Measurements from ENCODE around the gene LRRC56. TPM values are rescaled to one million over a fixed set of nuclear protein-coding genes. Genes with fewer than 3 reads are reported as not detected.

The LRRC56 gene
- total and polyA plus RNA-seq, 2 of the 13 experiments (the other 11 are each of a cell fraction or from before 2014, with no cell fraction given), result 0.11 to 0.29 TPM

DNA sequence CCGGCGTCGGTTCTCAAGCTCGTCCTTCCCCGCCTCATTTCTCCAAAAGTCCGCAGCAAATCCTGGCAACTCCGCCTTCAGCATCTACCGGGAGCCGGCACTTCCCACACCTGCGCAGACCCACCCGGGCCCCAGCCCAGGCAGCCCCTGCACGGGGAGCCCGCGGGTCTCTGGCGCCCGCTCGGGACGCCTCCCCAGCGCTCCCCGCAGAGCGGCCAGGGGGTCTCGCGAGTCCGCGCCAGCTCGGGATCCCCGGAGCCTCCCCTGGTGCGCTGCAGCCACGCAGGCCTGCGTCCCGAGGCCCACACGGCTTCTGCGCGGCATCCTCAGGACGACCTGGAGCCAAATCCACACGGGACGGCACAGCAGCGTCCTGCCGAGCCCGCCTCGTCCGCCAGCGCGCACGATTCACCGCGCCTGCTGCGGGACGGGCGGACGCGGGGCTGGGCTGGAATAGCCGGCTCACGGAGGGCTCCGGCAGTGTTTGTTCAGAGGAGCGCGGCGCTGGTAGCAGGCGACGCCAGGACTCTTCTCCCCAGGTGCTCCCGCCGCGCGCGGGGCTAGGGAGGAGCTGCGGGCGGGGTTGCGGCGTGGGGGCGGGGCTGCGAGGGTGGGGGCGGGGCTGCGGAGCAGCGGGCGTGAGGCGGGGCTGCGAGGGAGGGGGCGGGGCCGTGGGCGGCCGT, 38.1 kb downstream of the LRRC56 start (continued):
- TF ChIP-seq, protein P1, sequence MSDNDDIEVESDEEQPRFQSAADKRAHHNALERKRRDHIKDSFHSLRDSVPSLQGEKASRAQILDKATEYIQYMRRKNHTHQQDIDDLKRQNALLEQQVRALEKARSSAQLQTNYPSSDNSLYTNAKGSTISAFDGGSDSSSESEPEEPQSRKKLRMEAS (IDR thresholded peaks at IDR 0.05), result peak; percentile 72; the same call in 1 of the 2 replicates
- TF ChIP-seq RXRA (CRISPR knock-in tag; IDR thresholded peaks at IDR 0.05), result 0 out of 2 replicates have a peak, but pooled peaks have one; percentile 32
- 0 out of 2 replicates have a peak, but pooled peaks have one; percentile 15 for TF ChIP-seq ZNF337 (CRISPR knock-in tag; IDR thresholded peaks at IDR 0.05; ENCODE audit: borderline replicate concordance, low read depth)
- TF ChIP-seq ZNF143 (CRISPR knock-in tag; IDR thresholded peaks at IDR 0.05), result no peak
- TF ChIP-seq, protein P2, sequence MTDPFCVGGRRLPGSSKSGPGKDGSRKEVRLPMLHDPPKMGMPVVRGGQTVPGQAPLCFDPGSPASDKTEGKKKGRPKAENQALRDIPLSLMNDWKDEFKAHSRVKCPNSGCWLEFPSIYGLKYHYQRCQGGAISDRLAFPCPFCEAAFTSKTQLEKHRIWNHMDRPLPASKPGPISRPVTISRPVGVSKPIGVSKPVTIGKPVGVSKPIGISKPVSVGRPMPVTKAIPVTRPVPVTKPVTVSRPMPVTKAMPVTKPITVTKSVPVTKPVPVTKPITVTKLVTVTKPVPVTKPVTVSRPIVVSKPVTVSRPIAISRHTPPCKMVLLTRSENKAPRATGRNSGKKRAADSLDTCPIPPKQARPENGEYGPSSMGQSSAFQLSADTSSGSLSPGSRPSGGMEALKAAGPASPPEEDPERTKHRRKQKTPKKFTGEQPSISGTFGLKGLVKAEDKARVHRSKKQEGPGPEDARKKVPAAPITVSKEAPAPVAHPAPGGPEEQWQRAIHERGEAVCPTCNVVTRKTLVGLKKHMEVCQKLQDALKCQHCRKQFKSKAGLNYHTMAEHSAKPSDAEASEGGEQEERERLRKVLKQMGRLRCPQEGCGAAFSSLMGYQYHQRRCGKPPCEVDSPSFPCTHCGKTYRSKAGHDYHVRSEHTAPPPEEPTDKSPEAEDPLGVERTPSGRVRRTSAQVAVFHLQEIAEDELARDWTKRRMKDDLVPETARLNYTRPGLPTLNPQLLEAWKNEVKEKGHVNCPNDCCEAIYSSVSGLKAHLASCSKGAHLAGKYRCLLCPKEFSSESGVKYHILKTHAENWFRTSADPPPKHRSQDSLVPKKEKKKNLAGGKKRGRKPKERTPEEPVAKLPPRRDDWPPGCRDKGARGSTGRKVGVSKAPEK (CRISPR knock-in tag; IDR thresholded peaks at IDR 0.05; ENCODE audit: borderline replicate concordance), result no peak
- no peak for TF ChIP-seq MTF1 (CRISPR knock-in tag; IDR thresholded peaks at IDR 0.05)
- TF ChIP-seq POGZ (CRISPR knock-in tag; IDR thresholded peaks at IDR 0.05), result 0 out of 2 replicates have a peak, but pooled peaks have one; percentile 21
- no peak for TF ChIP-seq NR2F1 (CRISPR knock-in tag; IDR thresholded peaks at IDR 0.05)
- TF ChIP-seq, protein P3, sequence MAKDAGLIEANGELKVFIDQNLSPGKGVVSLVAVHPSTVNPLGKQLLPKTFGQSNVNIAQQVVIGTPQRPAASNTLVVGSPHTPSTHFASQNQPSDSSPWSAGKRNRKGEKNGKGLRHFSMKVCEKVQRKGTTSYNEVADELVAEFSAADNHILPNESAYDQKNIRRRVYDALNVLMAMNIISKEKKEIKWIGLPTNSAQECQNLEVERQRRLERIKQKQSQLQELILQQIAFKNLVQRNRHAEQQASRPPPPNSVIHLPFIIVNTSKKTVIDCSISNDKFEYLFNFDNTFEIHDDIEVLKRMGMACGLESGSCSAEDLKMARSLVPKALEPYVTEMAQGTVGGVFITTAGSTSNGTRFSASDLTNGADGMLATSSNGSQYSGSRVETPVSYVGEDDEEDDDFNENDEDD (CRISPR knock-in tag; IDR thresholded peaks at IDR 0.05; ENCODE audit: borderline replicate concordance), result peak; percentile 69; the same call in 1 of the 2 replicates
- TF ChIP-seq CHCHD3 (CRISPR knock-in tag; IDR thresholded peaks at IDR 0.05), result 0 out of 2 replicates have a peak, but pooled peaks have one; percentile 80
- no peak for TF ChIP-seq ZNF615 (CRISPR knock-in tag; IDR thresholded peaks at IDR 0.05; ENCODE audit: borderline replicate concordance)
- TF ChIP-seq, protein P4, sequence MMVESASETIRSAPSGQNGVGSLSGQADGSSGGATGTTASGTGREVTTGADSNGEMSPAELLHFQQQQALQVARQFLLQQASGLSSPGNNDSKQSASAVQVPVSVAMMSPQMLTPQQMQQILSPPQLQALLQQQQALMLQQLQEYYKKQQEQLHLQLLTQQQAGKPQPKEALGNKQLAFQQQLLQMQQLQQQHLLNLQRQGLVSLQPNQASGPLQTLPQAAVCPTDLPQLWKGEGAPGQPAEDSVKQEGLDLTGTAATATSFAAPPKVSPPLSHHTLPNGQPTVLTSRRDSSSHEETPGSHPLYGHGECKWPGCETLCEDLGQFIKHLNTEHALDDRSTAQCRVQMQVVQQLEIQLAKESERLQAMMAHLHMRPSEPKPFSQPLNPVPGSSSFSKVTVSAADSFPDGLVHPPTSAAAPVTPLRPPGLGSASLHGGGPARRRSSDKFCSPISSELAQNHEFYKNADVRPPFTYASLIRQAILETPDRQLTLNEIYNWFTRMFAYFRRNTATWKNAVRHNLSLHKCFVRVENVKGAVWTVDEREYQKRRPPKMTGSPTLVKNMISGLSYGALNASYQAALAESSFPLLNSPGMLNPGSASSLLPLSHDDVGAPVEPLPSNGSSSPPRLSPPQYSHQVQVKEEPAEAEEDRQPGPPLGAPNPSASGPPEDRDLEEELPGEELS (CRISPR knock-in tag; IDR thresholded peaks at IDR 0.05), result peak; percentile 33
- 0 out of 2 replicates have a peak, but pooled peaks have one; percentile 4 for TF ChIP-seq ZBTB38 (CRISPR knock-in tag; IDR thresholded peaks at IDR 0.05)
- TF ChIP-seq ZNF776 (CRISPR knock-in tag; IDR thresholded peaks at IDR 0.05), result peak; percentile 66; the same call in 1 of the 2 replicates
- TF ChIP-seq, protein P5, sequence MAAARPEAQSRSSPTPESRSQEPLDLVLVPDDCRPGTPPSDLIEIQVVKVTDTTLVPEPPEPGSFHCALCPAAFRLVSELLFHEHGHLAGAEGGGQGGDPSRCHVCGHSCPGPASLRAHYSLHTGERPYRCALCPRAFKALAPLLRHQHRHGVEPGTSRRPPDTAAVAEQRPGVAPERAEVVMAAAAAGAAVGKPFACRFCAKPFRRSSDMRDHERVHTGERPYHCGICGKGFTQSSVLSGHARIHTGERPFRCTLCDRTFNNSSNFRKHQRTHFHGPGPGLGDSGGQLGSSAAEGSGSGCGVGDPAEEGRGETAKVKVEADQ (CRISPR knock-in tag; IDR thresholded peaks at IDR 0.05; ENCODE audit: borderline replicate concordance), result no peak
- 0 out of 2 replicates have a peak, but pooled peaks have one; percentile 14 for TF ChIP-seq STAG1 (CRISPR knock-in tag; IDR thresholded peaks at IDR 0.05)
- TF ChIP-seq ZBTB7A (CRISPR knock-in tag; IDR thresholded peaks at IDR 0.05), result 0 out of 2 replicates have a peak, but pooled peaks have one; percentile 64
- TF ChIP-seq ZNF777 (CRISPR knock-in tag; IDR thresholded peaks at IDR 0.05), result peak; percentile 54; the same call in 1 of the 2 replicates
- TF ChIP-seq KLF15 (CRISPR knock-in tag; IDR thresholded peaks at IDR 0.05; ENCODE audit: borderline replicate concordance), result no peak
- TF ChIP-seq ZNF484 (CRISPR knock-in tag; IDR thresholded peaks at IDR 0.05; ENCODE audit: borderline replicate concordance, low read depth), result no peak
- peak; percentile 55 for TF ChIP-seq KDM5B (CRISPR knock-in tag; IDR thresholded peaks at IDR 0.05; ENCODE audit: borderline replicate concordance)
- TF ChIP-seq ZNF432 (CRISPR knock-in tag; IDR thresholded peaks at IDR 0.05; ENCODE audit: borderline replicate concordance), result no peak
